LNCaP clone FGC (cell line): Measurements from ENCODE around the gene GMPR.

Experiments
- DNase-seq: peaks from one replicate; pipeline ENCODE4 v3.0.0-alpha.2; 2011; ENCODE audit warnings: low read depth
- H3K4me3 ChIP-seq: 2 replicates; pipeline ENCODE4 v1.5.1; 2011; ENCODE audit warnings: mild to moderate bottlenecking, low read depth, low read length, control low read depth
- CTCF ChIP-seq: IDR thresholded peaks from 2 replicates; pipeline ENCODE4 v1.5.1; 2012; ENCODE audit warnings: mild to moderate bottlenecking; ENCODE audit not compliant: control insufficient read depth, insufficient read depth; ENCODE audit errors: extremely low read depth

Gene GMPR

GRCh38 chr6:16334671-16335070 lies 96.3 kb downstream of the GMPR start:
- TF ChIP-seq CTCF: no peak

GRCh38 chr6:16335176-16335575 lies 96.8 kb downstream of the GMPR start:
- TF ChIP-seq CTCF: no peak
- DNase-seq: no peak
- no peak overlapping the region for H3K4me3 ChIP-seq

More at GRCh38 chr6:16334671-16335070, 96.3 kb downstream of the GMPR start:
- DNase-seq: no peak
- H3K4me3 ChIP-seq: no peak overlapping the region

- no peak for TF ChIP-seq CTCF
- H3K4me3 ChIP-seq: no peak overlapping the region
- no peak for DNase-seq
Observed at GRCh38 chr6:16336056-16336818, 97.8 kb downstream of the GMPR start.

GRCh38 chr6:16336911-16337294 lies 98.5 kb downstream of the GMPR start:
- TF ChIP-seq CTCF: no peak
- DNase-seq: no peak
- no peak overlapping the region for H3K4me3 ChIP-seq

GRCh38 chr6:16337295-16337975 lies 99.0 kb downstream of the GMPR start:
- DNase-seq: no peak
- TF ChIP-seq CTCF: no peak
- no peak overlapping the region for H3K4me3 ChIP-seq

GRCh38 chr6:16338577-16339264 lies 100.3 kb downstream of the GMPR start:
- DNase-seq: no peak
- no peak overlapping the region for H3K4me3 ChIP-seq
- TF ChIP-seq CTCF: no peak
